ENCODE measurements around the gene ZFP82. TPM values are rescaled to one million over a fixed set of nuclear protein-coding genes. Genes with fewer than 3 reads are reported as not detected.

ZFP82 gene
- polyA plus RNA-seq (ENCODE audit: insufficient read length in 4 of 4): 10 to 100 TPM; 13.1 to 14.5 (median 13.5) TPM

DNA sequence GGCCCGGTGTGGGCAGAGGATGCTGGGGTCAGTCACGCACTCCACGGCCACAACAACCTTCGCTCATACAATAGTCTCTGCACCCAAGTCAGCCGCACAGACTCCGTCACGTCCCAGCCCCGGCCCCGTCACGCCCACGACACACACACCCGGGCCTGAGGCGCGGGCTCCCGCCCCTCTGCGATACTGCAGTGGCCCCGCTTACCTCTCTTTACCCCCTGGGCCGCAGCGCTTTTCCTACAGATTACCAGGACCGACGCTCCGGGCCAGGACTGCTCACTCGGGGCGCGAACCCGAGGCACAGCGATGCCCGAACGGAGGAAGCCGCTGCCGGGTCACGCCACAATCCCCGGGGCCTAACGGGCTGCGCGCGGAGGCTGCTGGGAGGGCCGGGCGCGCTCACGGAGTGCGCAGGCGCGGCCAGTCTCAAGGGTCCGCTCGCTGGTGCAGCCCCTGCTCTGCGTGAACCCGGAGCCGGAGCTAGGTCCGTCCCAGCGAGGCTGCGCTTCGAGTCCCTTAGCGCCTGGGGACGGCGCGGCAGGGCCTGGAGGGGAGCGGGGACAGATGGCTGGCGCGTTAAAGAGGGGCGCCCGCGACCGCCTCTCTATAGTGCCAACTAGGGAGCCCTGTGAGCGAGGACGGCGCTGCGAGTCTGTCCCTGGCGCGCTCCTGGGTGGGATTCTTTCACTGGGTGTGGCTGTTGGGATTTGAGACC is at the start of gene ZFP82:
ZFP82 (minus strand) TSS at position 358 of the 715 bp plus-strand sequence. CDS start 8,855 bp downstream, outside the sequence.
- peak; percentile 68 to 84 (median 79) for DNase-seq (ENCODE audit: low read depth in 4 of 4, low spot score in 2 of 4)

- no peak for DNase-seq (ENCODE audit: low read depth in 4 of 4, low spot score in 2 of 4)
Measured at GRCh38 chr19:36460046-36460445, 41.6 kb upstream of the ZFP82 start.

DNA sequence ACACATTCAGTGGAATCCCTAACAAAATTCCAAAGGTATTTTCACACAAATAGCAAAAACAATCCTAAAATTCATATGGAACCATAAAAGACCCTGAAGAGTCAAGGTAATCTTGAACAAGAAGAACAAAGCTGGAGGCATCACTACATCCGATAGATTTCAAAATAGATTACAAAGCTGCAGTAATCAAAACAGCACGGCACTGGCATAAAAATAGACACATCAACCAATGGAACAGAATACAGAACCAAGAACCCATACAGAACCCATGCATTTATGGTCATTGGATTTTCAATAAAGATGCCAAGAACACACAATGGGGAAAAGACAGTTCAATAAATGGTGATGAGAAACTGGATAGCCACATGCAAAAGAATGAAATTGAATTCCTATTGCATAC is 38.4 kb upstream of the ZFP82 start:
- no peak for DNase-seq (ENCODE audit: low read depth in 4 of 4, low spot score in 2 of 4)

GRCh38 chr19:36449059-36449670 is 30.7 kb upstream of the ZFP82 start:
- DNase-seq (ENCODE audit: low read depth in 4 of 4, low spot score in 2 of 4): no peak

GRCh38 chr19:36441339-36441738 is 22.9 kb upstream of the ZFP82 start:
- DNase-seq (ENCODE audit: low read depth in 4 of 4, low spot score in 2 of 4): no peak

GRCh38 chr19:36436531-36436930 is 18.1 kb upstream of the ZFP82 start:
- DNase-seq (ENCODE audit: low read depth in 4 of 4, low spot score in 2 of 4): no peak

DNA sequence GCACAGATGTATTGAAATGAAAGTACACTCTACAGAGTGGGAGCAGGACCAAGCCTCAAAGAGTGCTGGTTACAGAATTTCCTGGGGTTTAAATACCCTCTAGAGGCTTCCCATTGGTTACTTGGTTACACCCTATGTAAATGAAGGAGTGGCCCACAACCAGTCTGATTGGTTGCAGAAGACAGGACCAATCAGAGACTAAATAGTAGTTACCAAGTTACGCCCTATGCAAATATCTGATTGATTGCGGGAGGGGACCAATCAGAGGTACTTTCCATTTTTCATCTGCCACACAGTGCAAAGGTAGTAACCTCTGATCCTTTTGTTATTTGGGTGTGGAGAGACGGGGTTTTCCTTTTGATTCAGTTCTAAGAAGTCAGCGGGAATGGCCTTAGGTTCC is 5.5 kb upstream of the ZFP82 start:
- DNase-seq (ENCODE audit: low read depth in 4 of 4, low spot score in 2 of 4): no peak

DNA sequence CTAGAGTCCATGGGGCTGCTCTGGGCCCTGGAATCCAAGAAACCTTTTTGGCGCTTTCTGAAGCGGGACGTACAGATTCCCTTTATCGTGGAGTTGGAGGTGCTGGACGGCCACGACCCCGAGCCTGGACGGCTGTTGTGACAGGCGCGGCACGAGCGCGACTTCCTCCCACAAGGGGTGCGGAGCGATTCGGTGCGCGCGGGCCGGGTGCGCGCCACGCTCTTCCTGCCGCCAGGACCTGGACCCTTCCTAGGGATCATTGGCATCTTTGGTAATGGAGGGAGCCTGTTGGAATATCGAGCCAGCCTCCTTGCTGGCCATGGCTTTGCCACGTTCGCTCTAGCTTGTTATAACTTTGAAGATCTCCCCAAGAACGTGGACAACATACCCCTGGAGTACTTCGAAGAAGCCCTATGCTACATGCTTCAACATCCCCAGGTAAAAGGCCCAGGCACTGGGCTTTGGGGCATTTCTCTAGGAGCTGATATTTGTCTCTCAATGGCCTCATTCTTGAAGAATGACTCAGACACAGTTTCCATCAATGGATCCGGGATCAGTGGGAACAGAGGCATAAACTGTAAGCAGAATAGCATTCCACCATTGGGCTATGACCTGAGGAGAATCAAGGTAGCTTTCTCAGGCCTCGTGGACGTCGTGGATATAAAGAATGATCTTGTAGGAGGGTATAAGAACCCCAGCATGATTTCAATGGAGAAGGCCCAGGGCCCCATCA is 3.5 kb upstream of the ZFP82 start:
- peak in 1 of 4 donors; percentile 16 for DNase-seq (ENCODE audit: low read depth in 4 of 4, low spot score in 2 of 4)

DNA sequence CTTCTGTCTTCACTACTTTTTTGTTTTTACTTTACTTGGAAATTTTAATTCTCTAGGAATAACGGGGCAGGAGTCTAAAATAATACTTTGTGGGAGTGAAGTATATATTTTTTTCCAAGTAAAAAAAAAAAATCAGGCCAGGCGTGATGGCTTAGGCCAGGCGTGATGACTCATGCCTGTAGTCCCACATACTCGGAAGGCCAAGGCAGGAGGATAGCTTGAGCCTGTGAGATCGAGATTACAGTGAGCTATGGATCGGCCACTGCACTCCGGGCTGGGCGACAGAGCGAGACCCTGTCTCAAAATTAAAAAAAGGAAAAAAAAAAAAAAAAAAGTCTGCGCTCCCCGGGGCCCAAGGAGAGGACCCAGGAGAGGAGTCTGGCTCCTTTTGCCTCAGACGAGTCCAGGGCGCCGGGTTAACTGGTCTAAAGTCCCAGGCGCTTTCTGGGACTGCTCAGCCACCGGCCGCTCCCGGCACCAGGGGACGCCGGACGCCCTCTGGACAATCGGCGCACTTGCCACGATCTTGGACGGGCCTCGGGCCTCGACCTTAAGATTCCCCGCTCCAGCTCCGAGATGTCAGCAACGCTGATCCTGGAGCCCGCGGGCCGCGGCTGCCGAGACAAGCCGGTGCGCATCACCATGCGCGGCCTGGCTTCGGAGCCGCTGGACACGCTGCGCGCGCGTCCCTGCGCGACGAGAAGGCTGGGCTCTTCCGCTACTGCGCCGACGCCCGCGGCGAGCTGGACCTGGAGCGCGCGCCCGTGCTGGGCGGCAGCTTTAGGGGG is 2.7 kb upstream of the ZFP82 start:
- DNase-seq (ENCODE audit: low read depth in 4 of 4, low spot score in 2 of 4): peak in 3 of 4 donors; percentile 25 to 34 (median 25)

- DNase-seq (ENCODE audit: low read depth in 4 of 4, low spot score in 2 of 4): peak in 2 of 4 donors; percentile 6 to 31
Measured at GRCh38 chr19:36417752-36418286, 625 bp downstream of the ZFP82 start.

DNA sequence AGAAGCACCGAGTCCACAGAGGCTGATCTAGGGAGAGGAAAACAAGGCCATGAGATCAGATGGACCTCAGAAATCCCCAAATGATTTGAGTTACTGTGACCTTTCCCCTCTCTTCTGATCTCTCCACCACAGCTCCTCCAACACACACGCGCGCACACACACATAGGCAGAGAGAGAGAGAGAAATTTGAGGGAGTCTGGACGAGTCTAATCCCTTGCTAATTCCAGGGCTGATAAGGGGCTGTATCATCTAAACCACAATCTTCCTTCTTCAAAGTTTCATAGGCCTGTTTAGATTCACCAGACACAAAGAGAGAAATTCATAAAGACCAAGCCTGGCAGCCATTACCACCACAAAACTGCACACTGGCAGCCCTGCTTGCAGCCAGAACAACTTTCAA is 8.6 kb downstream of the ZFP82 start:
- no peak for DNase-seq (ENCODE audit: low read depth in 4 of 4, low spot score in 2 of 4)

DNA sequence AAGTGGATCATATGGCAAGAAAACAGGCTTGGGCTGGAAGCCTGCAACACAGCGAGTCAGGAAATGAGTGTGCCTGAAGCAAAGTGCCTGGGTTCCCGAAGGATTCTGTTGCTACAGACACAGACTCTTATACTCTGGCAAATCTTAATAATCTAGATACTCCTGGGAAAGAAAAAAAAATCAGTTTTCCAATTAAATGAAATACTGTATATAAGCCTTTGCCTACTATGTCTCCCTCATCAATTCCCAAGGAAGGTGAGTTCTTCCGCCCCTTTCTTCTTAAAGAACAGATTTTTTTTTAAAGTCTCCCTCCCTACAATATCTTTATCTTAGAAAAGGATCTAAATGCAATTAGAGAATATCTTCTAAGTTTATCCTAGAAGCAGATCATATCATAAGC is 10.3 kb downstream of the ZFP82 start:
- no peak for DNase-seq (ENCODE audit: low read depth in 4 of 4, low spot score in 2 of 4)

DNA sequence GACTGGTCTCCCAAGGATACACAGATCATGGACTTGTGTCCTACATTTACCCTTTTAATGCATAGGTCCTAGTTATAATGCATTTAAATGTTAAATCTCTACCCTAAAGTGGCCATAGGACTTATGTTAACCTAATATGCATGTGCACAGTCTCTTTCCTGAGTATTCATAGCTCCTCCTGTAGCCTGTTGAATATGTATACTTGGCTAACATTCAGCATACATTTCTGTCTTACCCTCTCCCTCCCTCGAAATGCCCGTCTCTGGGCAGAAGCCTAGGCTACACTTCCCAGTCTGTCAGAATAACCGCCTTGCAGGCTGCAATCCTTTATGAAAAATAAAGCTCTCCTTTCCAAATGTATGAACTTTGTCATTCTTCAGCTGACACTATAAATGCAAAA is 13.9 kb downstream of the ZFP82 start:
- DNase-seq (ENCODE audit: low read depth in 4 of 4, low spot score in 2 of 4): no peak

- no peak for DNase-seq (ENCODE audit: low read depth in 4 of 4, low spot score in 2 of 4)
Measured at GRCh38 chr19:36401475-36401874, 17.0 kb downstream of the ZFP82 start.

DNA sequence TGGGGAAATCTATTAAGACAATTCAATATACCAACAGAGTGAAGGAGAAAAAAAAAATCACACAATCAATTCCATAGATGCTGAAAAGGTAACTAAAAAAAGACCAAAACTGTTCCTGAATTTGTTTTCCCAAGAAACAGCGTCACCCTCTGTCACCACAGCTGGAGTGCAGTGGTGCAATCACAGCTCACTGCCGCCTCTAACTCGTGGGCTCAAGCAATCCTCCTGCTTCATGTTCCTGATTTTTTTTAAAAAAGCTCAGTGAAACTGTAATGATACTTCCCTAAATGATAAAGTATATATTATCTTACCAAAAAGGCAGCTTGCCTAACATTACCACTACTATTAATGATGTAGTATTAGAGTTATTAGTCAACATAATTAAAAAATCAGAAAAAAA is 19.9 kb downstream of the ZFP82 start:
- no peak for DNase-seq (ENCODE audit: low read depth in 4 of 4, low spot score in 2 of 4)

DNA sequence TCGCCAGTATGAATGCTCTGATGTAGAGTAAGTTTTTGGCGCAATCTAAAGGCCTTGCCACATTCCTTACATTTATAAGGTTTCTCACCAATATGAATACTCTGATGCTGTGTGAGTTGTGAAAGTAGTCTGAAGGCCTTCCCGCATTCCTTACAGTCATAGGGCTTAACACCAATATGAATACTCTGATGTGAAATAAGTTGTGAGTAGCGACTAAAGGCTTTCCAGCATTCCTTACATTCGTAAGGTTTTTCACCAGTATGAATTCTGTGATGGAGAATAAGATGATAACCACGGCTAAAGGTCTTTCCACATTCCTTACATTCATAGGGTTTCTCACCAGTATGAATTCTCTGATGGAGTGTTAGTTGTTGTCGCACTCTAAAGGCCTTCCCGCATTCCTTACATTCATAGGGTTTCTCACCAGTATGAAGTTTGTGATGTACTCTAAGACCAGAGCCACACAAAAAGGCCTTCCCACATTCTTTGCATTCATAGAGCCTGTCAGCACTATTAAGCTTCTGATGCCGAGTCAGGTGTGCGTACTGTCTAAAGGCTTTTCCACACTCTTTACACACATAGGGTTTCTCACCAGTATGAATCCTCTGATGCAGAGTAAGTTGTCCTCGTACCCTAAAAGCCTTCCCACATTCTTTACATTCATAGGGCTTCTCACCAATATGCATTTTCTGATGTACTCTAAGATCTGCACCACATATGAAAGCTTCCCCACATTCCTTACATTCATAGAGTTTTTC is 25.3 kb downstream of the ZFP82 start:
- no peak for DNase-seq (ENCODE audit: low read depth in 4 of 4, low spot score in 2 of 4)

DNA sequence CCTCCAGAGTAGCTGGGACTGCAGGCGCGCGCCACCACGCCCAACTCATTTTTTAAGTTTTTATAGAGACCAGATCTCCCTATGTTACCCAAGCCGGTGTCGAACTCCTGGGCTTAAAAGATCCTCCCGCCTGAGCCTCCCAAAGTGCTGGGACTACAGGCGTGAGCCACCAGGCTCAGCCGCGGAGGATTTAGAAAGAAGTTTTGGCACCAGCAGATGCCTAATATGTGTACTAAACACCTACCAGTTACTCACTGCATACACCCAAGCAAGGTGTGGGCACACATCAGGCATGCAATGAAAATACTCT is 39.0 kb downstream of the ZFP82 start:
- DNase-seq (ENCODE audit: low read depth in 4 of 4, low spot score in 2 of 4): no peak

GRCh38 chr19:36378625-36379509 is 39.6 kb downstream of the ZFP82 start, which contains the start of gene ZFP14:
TSS of gene ZFP14 (minus strand) at chr19:36379201. CDS start at chr19:36367892, 11,309 bp downstream.
- DNase-seq (ENCODE audit: low read depth in 4 of 4, low spot score in 2 of 4): peak; percentile 79 to 92 (median 88)
